IPS-20b (cell line): Measurements from ENCODE around the gene DAP.
"Not testable (repeated sequence)": the region's sequence is repeated elsewhere in the genome, so short reads cannot be mapped to it uniquely, and the experiment has no call there.

Experiments
- H3K27ac ChIP-seq: one replicate; pipeline ENCODE4 v1.5.1; 2013; ENCODE audit warnings: low read length
- H3K27me3 ChIP-seq: 2 replicates; pipeline ENCODE4 v1.6.1; 2013; ENCODE audit warnings: mild to moderate bottlenecking, low read length, inconsistent platforms; ENCODE audit not compliant: insufficient read depth
- H3K36me3 ChIP-seq: 2 replicates; pipeline ENCODE4 v1.6.1; 2013; ENCODE audit warnings: low read depth, mild to moderate bottlenecking, inconsistent platforms, low read length, moderate library complexity; ENCODE audit not compliant: insufficient read depth
- H3K4me1 ChIP-seq: 2 replicates; pipeline ENCODE4 v1.6.1; 2013; ENCODE audit warnings: mild to moderate bottlenecking, control low read depth, inconsistent platforms, low read length, moderate library complexity; ENCODE audit not compliant: insufficient read depth
- H3K4me3 ChIP-seq: 2 replicates; pipeline ENCODE4 v1.5.1; 2013; ENCODE audit warnings: mild to moderate bottlenecking, low read length, inconsistent platforms
- H3K9ac ChIP-seq: 2 replicates; pipeline ENCODE4 v1.6.1; 2013; ENCODE audit warnings: low read depth, mild to moderate bottlenecking, inconsistent platforms, low read length, moderate library complexity
- H3K9me3 ChIP-seq: 2 replicates; pipeline ENCODE4 v1.6.1; 2013; ENCODE audit warnings: mild to moderate bottlenecking, low read depth, low read length, inconsistent platforms; ENCODE audit not compliant: insufficient read depth

The DAP gene

DNA sequence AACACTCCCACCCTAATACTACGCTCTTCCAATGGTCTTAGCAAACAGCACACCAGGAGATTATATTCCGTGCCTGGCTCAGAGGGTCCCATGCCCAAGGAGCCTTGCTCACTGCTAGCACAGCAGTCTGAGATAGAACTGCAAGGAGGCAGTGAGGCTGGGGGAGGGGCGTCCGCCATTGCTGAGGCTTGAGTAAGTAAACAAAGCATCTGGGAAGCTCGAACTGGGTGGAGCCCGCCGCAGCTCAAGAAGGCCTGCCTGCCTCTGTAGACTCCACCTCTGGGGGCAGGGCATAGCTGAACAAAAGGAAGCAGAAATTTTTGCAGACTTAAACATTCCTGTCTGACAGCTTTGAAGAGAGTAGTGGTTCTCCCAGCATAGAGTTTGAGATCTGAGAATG, 19.2 kb upstream of the DAP start:
- not testable (repeated sequence) for H3K27ac ChIP-seq, H3K4me1 ChIP-seq, H3K9ac ChIP-seq, H3K27me3 ChIP-seq, H3K4me3 ChIP-seq, H3K9me3 ChIP-seq, H3K36me3 ChIP-seq

GRCh38 chr5:10779592-10779991, 18.6 kb upstream of the DAP start:
- Histone ChIP-seq H3K4me3 (no peak overlapping the region), H3K9ac (no peak overlapping the region), H3K9me3 (peaks cover 9% of the 10 kb centered on the region; the same call in 1 of the 2 replicates), H3K36me3 (no peaks in the 10 kb centered on the region), H3K4me1 (no peaks in the 10 kb centered on the region), H3K27ac (no peak overlapping the region), H3K27me3 (no peaks in the 10 kb centered on the region)

DNA sequence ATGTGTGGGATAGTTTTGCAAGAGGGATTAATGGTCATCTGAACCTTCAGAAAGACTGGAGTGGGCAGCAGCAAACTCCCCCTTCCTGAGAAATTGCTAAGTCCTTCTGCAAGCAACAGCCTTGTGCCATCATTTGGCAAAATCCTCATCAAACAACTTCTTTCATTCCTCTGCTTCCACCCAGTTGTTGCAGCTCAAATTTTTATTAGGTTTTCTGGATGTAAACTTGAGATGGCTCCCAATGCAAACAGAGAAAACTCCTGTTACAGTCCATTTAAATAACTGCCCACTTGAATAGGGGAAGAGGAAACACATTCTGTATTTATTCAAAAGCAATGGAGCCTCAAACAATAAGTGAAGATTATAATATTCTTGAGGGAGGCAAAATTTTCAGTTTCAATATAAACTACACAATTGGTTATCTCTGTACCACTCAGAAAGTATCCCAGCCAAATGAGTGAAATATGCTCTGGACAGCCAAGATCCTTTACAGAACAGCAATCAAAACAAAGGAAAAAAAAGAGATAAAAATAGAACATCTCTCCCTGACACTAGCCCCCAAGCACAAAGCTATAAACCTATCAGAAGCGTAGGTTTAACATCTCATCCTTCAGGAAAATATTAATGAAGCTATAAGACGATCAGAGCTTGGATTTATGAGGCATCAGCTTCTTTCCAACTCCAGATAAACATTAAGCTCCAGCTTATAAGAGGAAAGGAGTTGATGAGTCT, 17.3 kb upstream of the DAP start:
- no peak overlapping the region for H3K4me3 ChIP-seq
- no peaks in the 10 kb centered on the region for H3K27me3 ChIP-seq
- no peaks in the 10 kb centered on the region for H3K36me3 ChIP-seq
- H3K9ac ChIP-seq: no peak overlapping the region
- no peaks in the 10 kb centered on the region for H3K4me1 ChIP-seq
- H3K27ac ChIP-seq: no peak overlapping the region
- H3K9me3 ChIP-seq: peaks cover 9% of the 10 kb centered on the region; the same call in 1 of the 2 replicates

DNA sequence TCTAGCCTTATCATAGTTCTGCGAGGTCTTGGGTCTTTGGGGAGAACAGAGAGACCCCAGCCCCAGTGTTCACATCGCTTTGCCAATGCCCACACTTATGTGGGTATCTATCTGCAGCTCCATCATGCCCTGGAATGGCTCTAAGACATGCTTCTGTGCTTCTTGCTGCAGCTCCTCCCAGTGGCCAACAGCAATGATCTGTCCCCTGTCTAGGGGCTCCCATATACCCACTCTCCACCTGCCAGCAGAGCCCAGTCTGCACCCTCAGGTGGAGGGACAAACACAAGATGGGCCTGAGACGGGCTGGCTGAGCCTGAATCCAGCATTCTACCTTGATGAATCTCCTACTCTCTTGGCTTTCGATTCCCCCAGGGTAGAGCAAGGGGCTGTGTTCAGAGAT, 14.6 kb upstream of the DAP start:
- no peaks in the 10 kb centered on the region for H3K4me1 ChIP-seq
- H3K27me3 ChIP-seq: no peaks in the 10 kb centered on the region
- no peak overlapping the region for H3K4me3 ChIP-seq
- no peak overlapping the region for H3K9ac ChIP-seq
- H3K9me3 ChIP-seq: peaks cover 9% of the 10 kb centered on the region; the same call in 1 of the 2 replicates
- H3K27ac ChIP-seq: no peak overlapping the region
- H3K36me3 ChIP-seq: no peaks in the 10 kb centered on the region

DNA sequence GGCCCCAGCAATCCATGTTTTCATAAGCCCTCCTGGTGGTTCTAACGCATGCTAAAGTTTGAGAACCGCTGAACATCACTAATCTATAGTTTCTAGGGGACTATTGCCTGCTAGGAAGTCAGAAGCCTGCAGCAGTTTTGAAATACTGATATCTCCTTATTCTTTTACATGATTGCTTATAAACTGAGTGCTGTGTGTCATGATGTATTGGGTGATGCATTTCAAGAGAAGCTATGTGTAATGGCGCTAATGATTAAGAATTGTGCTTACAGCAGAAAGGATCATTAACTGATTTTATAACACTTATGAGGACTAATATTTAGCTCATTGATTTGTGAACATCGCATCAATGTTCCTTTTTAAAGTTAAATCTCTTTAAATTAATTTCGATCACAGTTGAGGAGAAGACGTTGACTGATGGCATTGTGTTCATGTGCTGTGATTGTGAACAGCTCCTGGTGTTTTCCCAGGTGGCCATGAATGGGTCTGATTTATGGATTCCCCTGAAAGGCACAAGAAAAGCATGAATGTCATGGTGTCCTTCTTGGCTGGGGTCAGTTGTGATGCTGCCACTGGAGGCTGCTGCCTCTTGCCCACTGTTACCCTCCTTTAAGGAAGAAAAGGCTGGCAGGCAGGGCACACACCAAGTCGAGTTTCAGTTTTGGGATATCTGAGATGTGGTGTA, 12.0 kb upstream of the DAP start:
- Histone ChIP-seq H3K27me3 (no peaks in the 10 kb centered on the region), H3K9ac (no peak overlapping the region), H3K9me3 (no peaks in the 10 kb centered on the region), H3K36me3 (no peaks in the 10 kb centered on the region), H3K27ac (no peak overlapping the region), H3K4me3 (no peak overlapping the region), H3K4me1 (no peaks in the 10 kb centered on the region)

DNA sequence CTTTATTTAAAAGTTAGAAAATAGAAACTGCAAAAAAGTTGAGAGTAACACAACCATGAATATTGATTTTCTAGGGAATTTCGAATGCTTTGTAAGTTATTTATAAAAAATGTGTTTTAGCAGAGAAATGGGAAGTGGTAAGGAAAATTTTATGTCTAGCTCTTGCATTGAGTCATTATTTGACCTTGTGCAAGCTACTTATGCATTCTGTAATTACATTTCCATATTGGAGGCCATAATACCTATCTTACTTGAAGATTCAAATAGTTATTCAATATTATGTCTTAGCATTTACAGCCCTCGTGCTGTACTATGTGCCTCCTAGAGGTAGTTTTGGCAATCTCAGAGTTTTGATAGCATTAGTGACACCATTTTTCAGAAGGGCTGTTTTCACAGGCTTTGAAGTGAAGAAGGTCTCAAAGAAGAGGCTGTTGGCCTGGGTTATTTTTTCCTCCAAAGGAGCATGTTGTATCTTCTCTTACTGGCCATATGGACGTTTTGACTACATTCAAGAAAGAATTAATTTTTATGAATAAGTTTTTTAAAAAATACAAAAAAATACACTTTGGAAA, 7.4 kb upstream of the DAP start:
- Histone ChIP-seq H3K4me1 (no peaks in the 10 kb centered on the region), H3K9me3 (no peaks in the 10 kb centered on the region), H3K9ac (no peak overlapping the region), H3K36me3 (no peaks in the 10 kb centered on the region), H3K27me3 (no peaks in the 10 kb centered on the region; the same call in 1 of the 2 replicates), H3K4me3 (no peak overlapping the region), H3K27ac (no peak overlapping the region)

- Histone ChIP-seq H3K27me3 (peaks cover 20% of the 10 kb centered on the region), H3K27ac (no peak overlapping the region), H3K4me3 (no peak overlapping the region), H3K9me3 (no peaks in the 10 kb centered on the region), H3K9ac (no peak overlapping the region), H3K4me1 (peaks cover 11% of the 10 kb centered on the region), H3K36me3 (no peaks in the 10 kb centered on the region)
These were observed 1.9 kb upstream of the DAP start for GRCh38 chr5:10762776-10763500.

DNA sequence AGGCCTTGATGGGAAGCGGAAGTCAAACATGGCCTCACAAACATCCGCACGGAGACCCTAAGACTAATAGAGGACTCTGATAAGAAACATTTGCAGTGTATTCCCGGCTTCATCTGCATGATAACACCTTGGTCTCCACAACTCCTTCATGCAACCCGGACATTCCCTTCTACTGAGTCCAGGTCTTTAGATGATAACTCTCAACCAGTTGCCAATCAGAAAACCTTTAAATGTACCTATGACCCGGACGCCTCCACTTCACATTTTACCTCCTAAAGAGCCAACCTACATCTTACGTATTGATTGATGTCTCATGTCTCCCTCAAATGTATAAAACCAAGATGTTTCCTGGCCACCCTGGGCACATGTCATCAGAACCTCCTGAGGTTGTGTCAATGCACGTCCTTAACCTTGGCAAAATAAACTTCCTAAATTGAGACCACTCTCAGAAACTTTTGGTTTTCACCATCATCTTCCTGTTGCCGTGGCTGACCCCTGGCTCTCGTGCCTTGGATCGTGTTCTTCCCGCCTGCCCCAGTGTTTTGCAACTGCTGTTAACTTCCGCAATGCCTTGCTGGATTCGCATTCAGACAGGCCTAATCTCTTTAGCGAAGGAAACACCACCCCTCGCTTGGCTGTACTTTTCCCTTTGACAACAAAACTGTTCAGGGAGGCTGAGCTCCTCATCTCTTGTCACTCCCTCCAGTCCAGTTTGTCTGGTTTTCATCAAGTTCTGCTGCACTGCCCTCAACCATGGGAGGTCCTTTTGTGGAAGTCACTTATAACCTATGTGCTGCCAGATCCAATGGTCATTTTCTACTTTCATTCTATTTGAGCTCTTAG, 1.1 kb upstream of the DAP start:
- no peaks in the 10 kb centered on the region for H3K9me3 ChIP-seq
- no peaks in the 10 kb centered on the region for H3K36me3 ChIP-seq
- H3K27ac ChIP-seq: peak overlapping the region; percentile 25
- peak overlapping the region; percentile 76 for H3K4me3 ChIP-seq
- H3K27me3 ChIP-seq: peaks cover 20% of the 10 kb centered on the region
- H3K9ac ChIP-seq: peak overlapping the region; percentile 75; the same call in 1 of the 2 replicates
- peaks cover 11% of the 10 kb centered on the region for H3K4me1 ChIP-seq

GRCh38 chr5:10760921-10761184, 181 bp downstream of the DAP start:
- Histone ChIP-seq H3K4me3 (peak overlapping the region; percentile 79; the same call in 1 of the 2 replicates), H3K27ac (no peak overlapping the region), H3K9me3 (no peaks in the 10 kb centered on the region), H3K9ac (peak overlapping the region; percentile 63; the same call in 1 of the 2 replicates), H3K36me3 (no peaks in the 10 kb centered on the region), H3K27me3 (peaks cover 20% of the 10 kb centered on the region), H3K4me1 (peaks cover 11% of the 10 kb centered on the region)

DNA sequence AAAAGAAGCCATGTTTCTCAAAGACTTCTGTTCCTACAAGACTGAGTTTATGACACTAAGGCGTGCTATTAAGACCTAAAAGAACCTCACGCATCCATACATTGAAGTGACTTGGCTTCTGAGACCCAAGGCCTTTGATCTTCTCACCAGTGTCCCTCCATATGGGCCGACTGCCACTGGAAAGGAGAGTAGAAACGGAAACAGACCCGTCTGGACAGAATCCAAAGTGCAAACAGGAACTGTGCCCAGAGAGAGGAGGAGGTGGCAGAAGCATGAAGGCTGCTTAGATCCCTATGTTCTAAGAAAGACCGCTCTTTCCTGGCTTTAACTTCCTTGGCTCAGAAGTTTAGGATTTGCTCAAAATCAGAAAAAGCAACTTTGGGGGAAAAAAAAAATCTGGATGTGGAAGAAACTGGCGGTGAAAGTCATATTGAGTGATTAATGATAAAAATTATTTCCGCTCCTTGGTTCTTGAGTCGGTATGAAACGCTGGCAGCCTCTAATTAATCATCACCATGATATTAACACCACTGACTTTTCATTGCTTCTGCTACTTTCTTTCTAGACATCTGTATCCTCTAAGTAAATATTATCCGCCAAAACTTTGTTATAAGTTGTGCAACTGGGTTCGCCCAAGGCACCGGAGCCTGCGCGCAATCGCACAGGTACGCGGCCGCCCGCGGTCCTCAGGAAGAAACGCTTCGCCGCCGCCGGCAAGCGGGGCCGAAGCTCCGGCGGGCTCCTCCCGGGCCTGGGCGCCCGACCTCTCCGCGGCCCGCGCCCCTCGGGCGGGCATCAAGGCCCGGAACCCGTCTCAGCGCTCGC, 726 bp downstream of the DAP start:
- Histone ChIP-seq H3K4me1 (peaks cover 11% of the 10 kb centered on the region), H3K27me3 (peaks cover 20% of the 10 kb centered on the region), H3K4me3 (peak overlapping the region; percentile 79), H3K9me3 (no peaks in the 10 kb centered on the region), H3K27ac (no peak overlapping the region), H3K9ac (peak overlapping the region; percentile 63; the same call in 1 of the 2 replicates), H3K36me3 (no peaks in the 10 kb centered on the region)
